Sigmoid colon (tissue), 4 donors: ENCODE data around the gene SMYD1.

Experiments
- EP300 ChIP-seq, 4 donors: sonication (generic); formaldehyde crosslinking; IDR thresholded peaks; one replicate each; pipeline ENCODE4 v1.6.1; 2017; ENCODE audit warnings: antibody characterized with exemption in 4 of 4
- POLR2A ChIP-seq, 2 donors: fragments of 450-650 bp; IDR thresholded peaks; one replicate each; pipeline ENCODE4 v1.6.1; 2016; ENCODE audit warnings: antibody characterized with exemption in 2 of 2, mild to moderate bottlenecking in 2 of 2, moderate library complexity in 2 of 2
- POLR2AphosphoS5 ChIP-seq, 4 donors: sonication (generic); formaldehyde crosslinking; IDR thresholded peaks; one replicate each; pipeline ENCODE4 v1.6.1; 2017; ENCODE audit warnings: antibody characterized with exemption in 4 of 4
- TF ChIP-seq, protein P1 (sequence below), 4 experiments: fragments of 450-650 bp in 3 of 4; fragments of 200-600 bp in 1 of 4; IDR thresholded peaks; one replicate each; pipeline ENCODE4 v1.5.1; 2016 to 2019; ENCODE audit warnings: antibody characterized with exemption in 4 of 4, mild to moderate bottlenecking in 3 of 4, moderate library complexity in 2 of 4

DNA sequence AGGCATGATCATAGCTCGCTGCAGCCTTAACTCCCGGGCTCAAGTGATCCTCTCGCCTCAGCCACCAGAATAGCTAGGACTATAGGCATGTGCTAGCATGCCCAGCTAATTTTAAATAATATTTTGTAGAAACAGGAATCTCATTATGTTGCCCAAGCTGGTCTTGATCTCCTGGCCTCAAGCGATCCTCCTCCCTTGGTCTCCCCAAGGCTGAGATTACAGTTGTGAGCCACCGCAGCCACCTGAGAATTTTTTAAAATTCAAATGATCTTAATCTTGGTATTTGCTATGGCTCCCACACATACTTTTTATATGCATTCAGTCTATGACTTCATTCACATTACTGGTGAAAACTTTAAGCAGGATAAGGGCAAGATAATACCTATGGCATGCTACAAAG is 25.1 kb upstream of the SMYD1 start:
- no peak for TF ChIP-seq POLR2A (IDR thresholded peaks at IDR 0.05)
- no peak for TF ChIP-seq POLR2AphosphoS5 (IDR thresholded peaks at IDR 0.05)
- no peak for TF ChIP-seq EP300 (IDR thresholded peaks at IDR 0.05)
- TF ChIP-seq, protein P1, sequence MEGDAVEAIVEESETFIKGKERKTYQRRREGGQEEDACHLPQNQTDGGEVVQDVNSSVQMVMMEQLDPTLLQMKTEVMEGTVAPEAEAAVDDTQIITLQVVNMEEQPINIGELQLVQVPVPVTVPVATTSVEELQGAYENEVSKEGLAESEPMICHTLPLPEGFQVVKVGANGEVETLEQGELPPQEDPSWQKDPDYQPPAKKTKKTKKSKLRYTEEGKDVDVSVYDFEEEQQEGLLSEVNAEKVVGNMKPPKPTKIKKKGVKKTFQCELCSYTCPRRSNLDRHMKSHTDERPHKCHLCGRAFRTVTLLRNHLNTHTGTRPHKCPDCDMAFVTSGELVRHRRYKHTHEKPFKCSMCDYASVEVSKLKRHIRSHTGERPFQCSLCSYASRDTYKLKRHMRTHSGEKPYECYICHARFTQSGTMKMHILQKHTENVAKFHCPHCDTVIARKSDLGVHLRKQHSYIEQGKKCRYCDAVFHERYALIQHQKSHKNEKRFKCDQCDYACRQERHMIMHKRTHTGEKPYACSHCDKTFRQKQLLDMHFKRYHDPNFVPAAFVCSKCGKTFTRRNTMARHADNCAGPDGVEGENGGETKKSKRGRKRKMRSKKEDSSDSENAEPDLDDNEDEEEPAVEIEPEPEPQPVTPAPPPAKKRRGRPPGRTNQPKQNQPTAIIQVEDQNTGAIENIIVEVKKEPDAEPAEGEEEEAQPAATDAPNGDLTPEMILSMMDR (IDR thresholded peaks at IDR 0.05) = no peak
